GM12864 (cell line): ENCODE measurements around the gene ITK.

ENCODE experiments used
- DNase-seq: peaks from one replicate; pipeline ENCODE4 v3.0.0-alpha.2; 2011; ENCODE audit warnings: low read depth
- H3K4me3 ChIP-seq: 2 replicates; pipeline ENCODE4 v1.5.1; 2011; ENCODE audit warnings: mild to moderate bottlenecking, low read depth, low read length, control low read depth
- CTCF ChIP-seq: IDR thresholded peaks from 2 replicates; pipeline ENCODE4 v1.5.1; 2011; ENCODE audit warnings: low read depth, mild to moderate bottlenecking, moderate library complexity, low read length, control low read depth, inconsistent platforms; ENCODE audit errors: missing control alignments

The ITK gene

GRCh38 chr5:157247267-157247666, 66.6 kb downstream of the ITK start:
- H3K4me3 ChIP-seq, result no peak overlapping the region
- no peak for DNase-seq
- TF ChIP-seq CTCF, result no peak

GRCh38 chr5:157248821-157249470, 68.3 kb downstream of the ITK start:
- DNase-seq, result no peak
- H3K4me3 ChIP-seq, result no peak overlapping the region
- TF ChIP-seq CTCF, result no peak

GRCh38 chr5:157252711-157253465, 72.2 kb downstream of the ITK start:
- peak overlapping the region; percentile 34 for H3K4me3 ChIP-seq
- TF ChIP-seq CTCF, result no peak
- no peak for DNase-seq

GRCh38 chr5:157253547-157253946, 72.9 kb downstream of the ITK start:
- peak; percentile 89 for TF ChIP-seq CTCF
- DNase-seq, result no peak
- peak overlapping the region; percentile 34; the same call in 1 of the 2 replicates for H3K4me3 ChIP-seq

- H3K4me3 ChIP-seq, result no peak overlapping the region
- DNase-seq, result no peak
- no peak for TF ChIP-seq CTCF
Observed at GRCh38 chr5:157258450-157258849, 77.8 kb downstream of the ITK start.

GRCh38 chr5:157259699-157260098, 79.1 kb downstream of the ITK start:
- TF ChIP-seq CTCF, result no peak
- DNase-seq, result no peak

GRCh38 chr5:157263496-157264090, 83.0 kb downstream of the ITK start:
- DNase-seq, result no peak
- no peak for TF ChIP-seq CTCF
- H3K4me3 ChIP-seq, result no peak overlapping the region

More at GRCh38 chr5:157259699-157260098, 79.1 kb downstream of the ITK start:
- no peak overlapping the region for H3K4me3 ChIP-seq
